HepG2 (cell line): ENCODE results near the gene RABGAP1. TPM values are rescaled to one million over a fixed set of nuclear protein-coding genes. Genes with fewer than 3 reads are reported as not detected.

Experiments used
- ATAC-seq: fragments of 200-7000 bp; cut with Tn5 transposase; 3 replicates; pipeline ENCODE4 v1.9.1; 2020; ENCODE audit warnings: mild to moderate bottlenecking, moderate library complexity
- BruUV-seq: library from RNA; stranded (reverse); fragments of 400-500 nt; replicated peaks from 2 replicates; lab custom pipeline; 2021; lab: Mats Ljungman, UMichigan
- CTCF ChIA-PET: fragments of 300-600 bp; formaldehyde crosslinking; extraction: SDS; loops from one replicate; lab custom pipeline; 2021; ENCODE audit warnings: low total read pairs, inconsistent platforms, low intra/inter-chr PET ratio; lab: Yijun Ruan, JAX
- POLR2A ChIA-PET: fragments of 350-600 bp; sonication (Branson Sonifier 250); formaldehyde crosslinking; loops from one replicate; lab custom pipeline; 2020; ENCODE audit warnings: antibody characterized with exemption, inconsistent platforms; lab: Yijun Ruan, JAX
- DNase-seq: peaks from one replicate; pipeline ENCODE4 v3.0.0-alpha.2; 2015; ENCODE audit warnings: low spot score
- FAIRE-seq: peaks from 3 replicates; lab custom pipeline; 2011; peaks lifted over from hg19 to GRCh38; lab: Jason Lieb, UNC
- H2AFZ ChIP-seq: one replicate; pipeline ENCODE4 v1.6.1; 2011; ENCODE audit warnings: low read length, inconsistent platforms
- H3K27ac ChIP-seq: fragments of 300-600 bp; 3 replicates; pipeline ENCODE4 v1.8.0; 2011; ENCODE audit warnings: mixed run types, mild to moderate bottlenecking, mixed read lengths, low read length, inconsistent platforms; ENCODE audit not compliant: insufficient read depth; ENCODE audit errors: extremely low read length
- H3K27me3 ChIP-seq, 2 experiments: fragments of 200-600 bp in 1 of 2; 2 replicates in 1 of 2; 3 replicates in 1 of 2; pipeline versions ENCODE4 v1.6.0 to v1.8.0; 2011; ENCODE audit warnings: low read length in 2 of 2, mild to moderate bottlenecking in 2 of 2, moderate library complexity in 2 of 2, inconsistent platforms in 1 of 2; ENCODE audit not compliant: insufficient read depth in 2 of 2, control insufficient read depth in 1 of 2
- H3K36me3 ChIP-seq, 2 experiments: fragments of 200-600 bp in 1 of 2; replicated peaks in 1 of 2; 2 replicates in 1 of 2; 3 replicates in 1 of 2; pipeline versions ENCODE4 v1.5.1 to v1.8.0; 2011; ENCODE audit warnings: low read length in 2 of 2, inconsistent platforms in 1 of 2; ENCODE audit not compliant: insufficient read depth in 2 of 2, control insufficient read depth in 1 of 2
- H3K4me1 ChIP-seq: 2 replicates; pipeline ENCODE4 v1.5.1; 2012; ENCODE audit warnings: low read length, inconsistent platforms; ENCODE audit not compliant: insufficient read depth
- H3K4me2 ChIP-seq: 2 replicates; pipeline ENCODE4 v1.6.0; 2011; ENCODE audit warnings: low read depth, low read length, inconsistent platforms
- H3K4me3 ChIP-seq, 3 experiments: fragments of 200-600 bp in 1 of 3; sonication (generic), shearing (Covaris generic) in 1 of 3; replicated peaks in 1 of 3; 2 replicates each; pipeline ENCODE4 v1.5.1; 2011 to 2016; ENCODE audit warnings: low read length in 3 of 3, inconsistent platforms in 2 of 3, low read depth in 2 of 3, mild to moderate bottlenecking in 2 of 3, control low read depth in 1 of 3, mixed read lengths in 1 of 3; ENCODE audit not compliant: insufficient read depth in 1 of 3
- H3K79me2 ChIP-seq: one replicate; pipeline ENCODE4 v1.6.1; 2011; ENCODE audit warnings: low read length, inconsistent platforms; ENCODE audit not compliant: insufficient read depth
- H3K9ac ChIP-seq: 2 replicates; pipeline ENCODE4 v1.6.0; 2011; ENCODE audit warnings: mild to moderate bottlenecking, low read depth, low read length, inconsistent platforms; ENCODE audit not compliant: insufficient read depth
- H3K9me3 ChIP-seq: 2 replicates; pipeline ENCODE4 v1.5.1; 2012; ENCODE audit warnings: mild to moderate bottlenecking, low read length
- H4K20me1 ChIP-seq: 2 replicates; pipeline ENCODE4 v1.6.0; 2011; ENCODE audit warnings: inconsistent platforms, mild to moderate bottlenecking, low read length, moderate library complexity; ENCODE audit not compliant: insufficient read depth
- EEA1 ChIP-seq: sonication (generic); formaldehyde crosslinking; IDR thresholded peaks from 2 replicates; pipeline ENCODE4 v1.5.1; 2020; ENCODE audit warnings: mild to moderate bottlenecking, missing genetic modification reagents, borderline replicate concordance
- MED1 ChIP-seq: sonication (generic); formaldehyde crosslinking; IDR thresholded peaks from 2 replicates; pipeline ENCODE4 v1.4.0; 2020; ENCODE audit warnings: missing genetic modification reagents
- MIER3 ChIP-seq: IDR thresholded peaks from 2 replicates; pipeline ENCODE4 v1.6.1; 2016; ENCODE audit warnings: missing compliant biosample characterization, borderline replicate concordance
- RXRB ChIP-seq: IDR thresholded peaks from 2 replicates; pipeline ENCODE4 v1.6.1; 2016; ENCODE audit warnings: borderline replicate concordance, missing genetic modification reagents, missing compliant biosample characterization
- SOX6 ChIP-seq, 2 experiments: fragments of 450-650 bp in 1 of 2; sonication (generic) in 1 of 2; formaldehyde crosslinking in 1 of 2; IDR thresholded peaks; 2 replicates each; pipeline versions ENCODE4 v1.4.0 to v1.6.1; 2017 to 2020; ENCODE audit warnings: antibody characterized with exemption in 1 of 2, mild to moderate bottlenecking in 1 of 2, missing genetic modification reagents in 1 of 2
- ZBTB42 ChIP-seq: sonication (generic); formaldehyde crosslinking; IDR thresholded peaks from 2 replicates; pipeline ENCODE4 v1.5.0; 2020; ENCODE audit warnings: mild to moderate bottlenecking, missing genetic modification reagents
- ZBTB7A ChIP-seq: sonication (generic); formaldehyde crosslinking; IDR thresholded peaks from 2 replicates; pipeline ENCODE4 v1.8.0; 2022; ENCODE audit warnings: mild to moderate bottlenecking, missing genetic modification reagents
- ZKSCAN1 ChIP-seq: fragments of 150-350 bp; IDR thresholded peaks from 2 replicates; pipeline ENCODE4 v1.6.1; 2014; ENCODE audit warnings: low read length
- ZMAT3 ChIP-seq: sonication (generic); formaldehyde crosslinking; conservative IDR thresholded peaks from 2 replicates; pipeline ENCODE4 v1.7.0; 2021; ENCODE audit warnings: missing genetic modification reagents
- WGBS: methylation state at CpG from one replicate; pipeline ENCODE4 v1.1.6; 2017; ENCODE audit warnings: low lambda C conversion rate; 5-methylcytosine and 5-hydroxymethylcytosine counted together
- in situ Hi-C: cut with HindIII; loops from 2 replicates; pipeline ENCODE4 v1.10.0; 2017; ENCODE audit warnings: low pct_unique_long_range_greater_than_20kb; ENCODE audit not compliant: extremely low pct_ligation_motif_present
- intact Hi-C: fragments of 100-400 bp; cut with micrococcal nuclease; formaldehyde crosslinking; loops from one replicate; pipeline ENCODE4 v1.10.0; 2022; ENCODE audit not compliant: unreplicated experiment
- polyA plus RNA-seq, 8 experiments: library from polyadenylated mRNA; depleted of rRNA in 3 of 8; stranded (reverse) in 7 of 8; unstranded in 1 of 8; fragments of >200 nt; fragmentation: Illumina TruSeq in 4 of 8; extraction: Trizol in 4 of 8; gene quantifications; 2 replicates each; pipeline versions ENCODE4 v1.2.1 to v1.2.3, GENCODE V29; 2011 to 2016; ENCODE audit warnings: low read depth in 4 of 8, missing spikeins in 1 of 8, mixed read lengths in 1 of 8; ENCODE audit not compliant: insufficient read depth in 1 of 8
- total RNA-seq, 5 experiments: library from RNA; depleted of rRNA; stranded (reverse); fragments of >200 nt; fragmentation: Illumina TruSeq; extraction: Trizol; gene quantifications; 2 replicates each; pipeline ENCODE4 v1.2.3, GENCODE V29; 2016; ENCODE audit warnings: low read depth in 1 of 5
- TF ChIP-seq, protein P1 (sequence below): IDR thresholded peaks from 2 replicates; pipeline ENCODE4 v1.6.1; 2016; ENCODE audit warnings: low read depth
- TF ChIP-seq, protein P2 (sequence below): sonication (generic); formaldehyde crosslinking; IDR thresholded peaks from 2 replicates; pipeline ENCODE4 v1.4.0; 2020; ENCODE audit warnings: mild to moderate bottlenecking, missing genetic modification reagents, borderline replicate concordance

Gene RABGAP1
- total and polyA plus RNA-seq, 2 of the 13 experiments (the other 11 are each of a cell fraction or from before 2014, with no cell fraction given): 19.1 to 19.3 TPM

DNA sequence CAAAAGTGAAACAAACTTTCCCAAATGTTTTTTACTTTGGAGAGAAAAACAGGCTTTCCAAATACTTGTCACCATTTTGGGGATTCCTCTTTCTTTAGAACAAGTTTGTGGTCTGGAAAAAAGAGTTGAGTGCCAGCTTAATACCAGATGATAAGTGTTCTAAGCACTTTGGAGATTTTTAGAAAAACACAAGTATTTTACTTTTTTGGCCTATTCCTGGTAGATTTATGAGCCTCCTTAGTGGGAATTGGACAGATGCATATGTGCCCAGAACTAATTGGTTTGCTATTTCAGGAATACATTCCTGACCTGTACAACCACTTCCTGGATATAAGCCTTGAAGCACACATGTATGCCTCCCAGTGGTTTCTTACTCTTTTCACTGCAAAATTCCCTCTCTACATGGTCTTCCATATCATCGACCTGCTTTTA is 133.2 kb downstream of the RABGAP1 start:
- Histone ChIP-seq H3K4me1 (no peaks in the 10 kb centered on the region), H3K79me2 (no peaks in the 10 kb centered on the region), H3K9me3 (no peaks in the 10 kb centered on the region), H2AFZ (no peak overlapping the region)
- CTCF ChIA-PET: no interaction called here
- 100% methylated on average over 1 of the region's 1 CpG for WGBS
- POLR2A ChIA-PET: no interaction called here
- no peak for FAIRE-seq
- ATAC-seq: no peak
- TF ChIP-seq RXRB (CRISPR knock-in tag) (no peak), ZBTB7A (no peak), EEA1 (CRISPR knock-in tag) (no peak), ZMAT3 (no peak), ZBTB42 (CRISPR knock-in tag) (no peak), SOX6 (IDR thresholded peaks at IDR 0.05) (no peak), SOX6 (CRISPR knock-in tag; IDR thresholded peaks at IDR 0.05) (no peak), MED1 (CRISPR knock-in tag) (no peak), ZKSCAN1 (no peak), MIER3 (CRISPR knock-in tag) (no peak)
- TF ChIP-seq, protein P1, sequence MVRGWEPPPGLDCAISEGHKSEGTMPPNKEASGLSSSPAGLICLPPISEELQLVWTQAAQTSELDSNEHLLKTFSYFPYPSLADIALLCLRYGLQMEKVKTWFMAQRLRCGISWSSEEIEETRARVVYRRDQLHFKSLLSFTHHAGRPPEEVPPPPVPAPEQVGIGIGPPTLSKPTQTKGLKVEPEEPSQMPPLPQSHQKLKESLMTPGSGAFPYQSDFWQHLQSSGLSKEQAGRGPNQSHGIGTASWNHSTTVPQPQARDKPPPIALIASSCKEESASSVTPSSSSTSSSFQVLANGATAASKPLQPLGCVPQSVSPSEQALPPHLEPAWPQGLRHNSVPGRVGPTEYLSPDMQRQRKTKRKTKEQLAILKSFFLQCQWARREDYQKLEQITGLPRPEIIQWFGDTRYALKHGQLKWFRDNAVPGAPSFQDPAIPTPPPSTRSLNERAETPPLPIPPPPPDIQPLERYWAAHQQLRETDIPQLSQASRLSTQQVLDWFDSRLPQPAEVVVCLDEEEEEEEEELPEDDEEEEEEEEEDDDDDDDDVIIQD (CRISPR knock-in tag): no peak
- TF ChIP-seq, protein P2, sequence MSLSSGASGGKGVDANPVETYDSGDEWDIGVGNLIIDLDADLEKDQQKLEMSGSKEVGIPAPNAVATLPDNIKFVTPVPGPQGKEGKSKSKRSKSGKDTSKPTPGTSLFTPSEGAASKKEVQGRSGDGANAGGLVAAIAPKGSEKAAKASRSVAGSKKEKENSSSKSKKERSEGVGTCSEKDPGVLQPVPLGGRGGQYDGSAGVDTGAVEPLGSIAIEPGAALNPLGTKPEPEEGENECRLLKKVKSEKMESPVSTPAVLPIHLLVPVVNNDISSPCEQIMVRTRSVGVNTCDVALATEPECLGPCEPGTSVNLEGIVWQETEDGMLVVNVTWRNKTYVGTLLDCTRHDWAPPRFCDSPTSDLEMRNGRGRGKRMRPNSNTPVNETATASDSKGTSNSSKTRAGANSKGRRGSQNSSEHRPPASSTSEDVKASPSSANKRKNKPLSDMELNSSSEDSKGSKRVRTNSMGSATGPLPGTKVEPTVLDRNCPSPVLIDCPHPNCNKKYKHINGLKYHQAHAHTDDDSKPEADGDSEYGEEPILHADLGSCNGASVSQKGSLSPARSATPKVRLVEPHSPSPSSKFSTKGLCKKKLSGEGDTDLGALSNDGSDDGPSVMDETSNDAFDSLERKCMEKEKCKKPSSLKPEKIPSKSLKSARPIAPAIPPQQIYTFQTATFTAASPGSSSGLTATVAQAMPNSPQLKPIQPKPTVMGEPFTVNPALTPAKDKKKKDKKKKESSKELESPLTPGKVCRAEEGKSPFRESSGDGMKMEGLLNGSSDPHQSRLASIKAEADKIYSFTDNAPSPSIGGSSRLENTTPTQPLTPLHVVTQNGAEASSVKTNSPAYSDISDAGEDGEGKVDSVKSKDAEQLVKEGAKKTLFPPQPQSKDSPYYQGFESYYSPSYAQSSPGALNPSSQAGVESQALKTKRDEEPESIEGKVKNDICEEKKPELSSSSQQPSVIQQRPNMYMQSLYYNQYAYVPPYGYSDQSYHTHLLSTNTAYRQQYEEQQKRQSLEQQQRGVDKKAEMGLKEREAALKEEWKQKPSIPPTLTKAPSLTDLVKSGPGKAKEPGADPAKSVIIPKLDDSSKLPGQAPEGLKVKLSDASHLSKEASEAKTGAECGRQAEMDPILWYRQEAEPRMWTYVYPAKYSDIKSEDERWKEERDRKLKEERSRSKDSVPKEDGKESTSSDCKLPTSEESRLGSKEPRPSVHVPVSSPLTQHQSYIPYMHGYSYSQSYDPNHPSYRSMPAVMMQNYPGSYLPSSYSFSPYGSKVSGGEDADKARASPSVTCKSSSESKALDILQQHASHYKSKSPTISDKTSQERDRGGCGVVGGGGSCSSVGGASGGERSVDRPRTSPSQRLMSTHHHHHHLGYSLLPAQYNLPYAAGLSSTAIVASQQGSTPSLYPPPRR (CRISPR knock-in tag): no peak
- TF ChIP-seq, all 625 proteins: peak for 0
- Histone ChIP-seq H3K4me3 (no peak overlapping the region), H3K4me2 (no peak overlapping the region), H4K20me1 (no peaks in the 10 kb centered on the region), H3K27ac (no peak overlapping the region), H3K9ac (no peak overlapping the region), H3K27me3 (no peaks in the 10 kb centered on the region), H3K36me3 (peaks cover 2 to 50% of the 10 kb centered on the region in 2 experiments; a peak in 4 of 5 replicates)
- intact Hi-C loops: no loop called here
- no peak for DNase-seq
- in situ Hi-C loops: no loop called here
- no TSS peak for BruUV-seq
